BJ (cell line): ENCODE measurements around the gene SPON1. TPM values are rescaled to one million over a fixed set of nuclear protein-coding genes. Genes with fewer than 3 reads are reported as not detected.

Source experiments
- CTCF ChIA-PET: fragments of 350-600 bp; formaldehyde crosslinking; extraction: SDS; loops from one replicate; lab custom pipeline; 2021; ENCODE audit warnings: antibody characterized with exemption, inconsistent platforms; lab: Yijun Ruan, JAX
- POLR2A ChIA-PET: fragments of 300-600 bp; sonication (Branson Sonifier 250); formaldehyde crosslinking; extraction: SDS; loops from one replicate; lab custom pipeline; 2021; ENCODE audit warnings: antibody characterized with exemption; lab: Charles Lee
- DNase-seq: peaks from one replicate; pipeline ENCODE4 v3.0.0-alpha.2; 2011; ENCODE audit warnings: low read depth
- H3K27me3 ChIP-seq: 2 replicates; pipeline ENCODE4 v1.6.0; 2011; ENCODE audit warnings: low read length; ENCODE audit not compliant: control insufficient read depth, insufficient read depth
- H3K36me3 ChIP-seq: 2 replicates; pipeline ENCODE4 v1.5.1; 2011; ENCODE audit warnings: low read length; ENCODE audit not compliant: control insufficient read depth, insufficient read depth
- H3K4me3 ChIP-seq: 2 replicates; pipeline ENCODE4 v1.5.1; 2011; ENCODE audit warnings: low read depth, mild to moderate bottlenecking, control low read depth, low read length
- CTCF ChIP-seq: IDR thresholded peaks from 2 replicates; pipeline ENCODE4 v1.5.1; 2011; ENCODE audit warnings: low read depth, mild to moderate bottlenecking, control low read depth, inconsistent platforms, low read length, moderate library complexity; ENCODE audit not compliant: insufficient read depth
- polyA plus RNA-seq: library from polyadenylated mRNA; depleted of rRNA; stranded (reverse); fragments of >200 nt; gene quantifications from 2 replicates; pipeline ENCODE4 v1.2.3, GENCODE V29; 2011

Gene SPON1
- polyA plus RNA-seq, 1 experiment = not detected

GRCh38 chr11:13944016-13944415 lies 18.5 kb upstream of the SPON1 start:
- ChIA-PET POLR2A (no interaction called here), CTCF (interaction anchor here (1.3 to 2.2 kb wide), 3 partner anchors 9 to 12 kb away, joined by 4 to 8 read pairs (median 6); no protein-coding TSS in a partner anchor)
- Histone ChIP-seq H3K4me3 (no peak overlapping the region), H3K36me3 (no peaks in the 10 kb centered on the region), H3K27me3 (no peaks in the 10 kb centered on the region)
- no peak for TF ChIP-seq CTCF
- DNase-seq = no peak

- TF ChIP-seq CTCF = no peak
- no peaks in the 10 kb centered on the region for H3K27me3 ChIP-seq
- CTCF ChIA-PET = interaction anchor here (0.9 to 1.3 kb wide), 3 partner anchors 12 to 204 kb away, joined by 3 to 4 read pairs (median 3); no protein-coding TSS in a partner anchor
- H3K4me3 ChIP-seq = no peak overlapping the region
- H3K36me3 ChIP-seq = no peaks in the 10 kb centered on the region
- no peak for DNase-seq
- POLR2A ChIA-PET = no interaction called here
These were observed 17.6 kb upstream of the SPON1 start for GRCh38 chr11:13944911-13945425.

- TF ChIP-seq CTCF = no peak
- POLR2A ChIA-PET = no interaction called here
- Histone ChIP-seq H3K4me3 (no peak overlapping the region), H3K36me3 (no peaks in the 10 kb centered on the region), H3K27me3 (no peaks in the 10 kb centered on the region)
- no peak for DNase-seq
- CTCF ChIA-PET = interaction anchor here (1.1 to 1.8 kb wide), 4 partner anchors 7 to 175 kb away, joined by 3 to 12 read pairs (median 4); no protein-coding TSS in a partner anchor
These were observed 15.1 kb upstream of the SPON1 start for GRCh38 chr11:13947379-13947778.

- no peak for TF ChIP-seq CTCF
- ChIA-PET POLR2A (no interaction called here), CTCF (interaction anchor here (0.6 to 1.5 kb wide), 5 partner anchors 10 to 263 kb away, joined by 3 to 5 read pairs (median 3); no protein-coding TSS in a partner anchor)
- Histone ChIP-seq H3K36me3 (no peaks in the 10 kb centered on the region), H3K27me3 (0 out of 2 replicates have a peak, but pooled peaks cover 1% of the 10 kb centered on the region), H3K4me3 (no peak overlapping the region)
- no peak for DNase-seq
These were observed 12.6 kb upstream of the SPON1 start for GRCh38 chr11:13949876-13950275.

GRCh38 chr11:13952221-13952620 lies 10.3 kb upstream of the SPON1 start:
- peaks cover 9% of the 10 kb centered on the region for H3K27me3 ChIP-seq
- H3K36me3 ChIP-seq = no peaks in the 10 kb centered on the region
- ChIA-PET POLR2A (no interaction called here), CTCF (interaction anchor here (0.6 to 2.0 kb wide), 7 partner anchors 9 to 299 kb away, joined by 3 to 8 read pairs (median 4); no protein-coding TSS in a partner anchor)
- H3K4me3 ChIP-seq = no peak overlapping the region
- no peak for DNase-seq
- no peak for TF ChIP-seq CTCF
